Astrocyte of the cerebellum (primary cell): Measurements from ENCODE around the gene PSMD5.

Experiments
- DNase-seq: peaks from one replicate; pipeline ENCODE4 v3.0.0-alpha.2; 2011; ENCODE audit warnings: low read depth
- H3K4me3 ChIP-seq: 2 replicates; pipeline ENCODE4 v1.5.1; 2011; ENCODE audit warnings: mild to moderate bottlenecking, low read depth, low read length, moderate library complexity
- in situ Hi-C: cut with HindIII; loops from 2 replicates; pipeline ENCODE4 v1.10.0; 2017; ENCODE audit warnings: low sequenced_read_pairs
- TF ChIP-seq, protein P1 (sequence below): IDR thresholded peaks from 2 replicates; pipeline ENCODE4 v1.5.1; 2012; ENCODE audit warnings: low read length, low read depth, moderate library complexity, mild to moderate bottlenecking; ENCODE audit errors: missing control alignments

The PSMD5 gene

DNA sequence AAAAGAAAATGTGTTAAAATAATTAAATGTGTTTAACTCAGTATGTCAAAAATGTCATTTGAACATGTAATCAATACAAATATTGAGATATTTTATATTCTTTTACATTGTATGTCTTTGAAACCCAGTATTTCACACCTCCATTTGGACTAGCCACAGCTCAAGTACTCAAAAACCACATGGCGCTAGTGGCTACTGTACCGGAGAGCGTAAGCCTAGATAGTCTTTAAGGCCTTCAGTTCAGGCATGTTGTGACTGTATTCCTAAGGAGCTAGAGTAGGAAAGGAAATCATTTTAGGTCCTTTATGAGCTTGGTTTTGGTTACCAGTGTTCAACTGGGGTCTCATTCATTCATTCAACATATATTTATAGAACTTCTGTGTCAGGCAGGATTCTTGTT lies 62.4 kb downstream of the PSMD5 start:
- TF ChIP-seq, protein P1, sequence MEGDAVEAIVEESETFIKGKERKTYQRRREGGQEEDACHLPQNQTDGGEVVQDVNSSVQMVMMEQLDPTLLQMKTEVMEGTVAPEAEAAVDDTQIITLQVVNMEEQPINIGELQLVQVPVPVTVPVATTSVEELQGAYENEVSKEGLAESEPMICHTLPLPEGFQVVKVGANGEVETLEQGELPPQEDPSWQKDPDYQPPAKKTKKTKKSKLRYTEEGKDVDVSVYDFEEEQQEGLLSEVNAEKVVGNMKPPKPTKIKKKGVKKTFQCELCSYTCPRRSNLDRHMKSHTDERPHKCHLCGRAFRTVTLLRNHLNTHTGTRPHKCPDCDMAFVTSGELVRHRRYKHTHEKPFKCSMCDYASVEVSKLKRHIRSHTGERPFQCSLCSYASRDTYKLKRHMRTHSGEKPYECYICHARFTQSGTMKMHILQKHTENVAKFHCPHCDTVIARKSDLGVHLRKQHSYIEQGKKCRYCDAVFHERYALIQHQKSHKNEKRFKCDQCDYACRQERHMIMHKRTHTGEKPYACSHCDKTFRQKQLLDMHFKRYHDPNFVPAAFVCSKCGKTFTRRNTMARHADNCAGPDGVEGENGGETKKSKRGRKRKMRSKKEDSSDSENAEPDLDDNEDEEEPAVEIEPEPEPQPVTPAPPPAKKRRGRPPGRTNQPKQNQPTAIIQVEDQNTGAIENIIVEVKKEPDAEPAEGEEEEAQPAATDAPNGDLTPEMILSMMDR, result no peak
- H3K4me3 ChIP-seq, result no peak overlapping the region
- DNase-seq, result no peak
- in situ Hi-C loops, result no loop called here

DNA sequence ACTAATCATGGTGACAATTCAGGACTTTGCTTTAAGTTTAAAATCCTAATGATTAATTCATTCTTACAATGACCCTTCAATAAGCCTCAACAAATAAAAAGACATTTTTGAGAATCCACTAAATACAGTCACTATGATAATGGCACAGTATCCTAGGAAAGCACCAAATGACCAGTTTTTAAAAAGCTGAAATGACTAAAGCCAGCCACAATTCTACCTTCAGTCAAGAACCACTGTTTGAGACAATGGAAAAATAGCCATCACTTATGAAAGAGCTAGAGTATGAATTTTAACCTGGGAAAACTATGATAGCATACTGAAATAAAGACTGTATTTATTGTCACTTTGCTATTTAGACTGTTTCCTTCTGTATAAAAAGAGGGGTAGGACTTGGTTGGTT lies 63.5 kb downstream of the PSMD5 start:
- in situ Hi-C loops, result no loop called here
- H3K4me3 ChIP-seq, result no peak overlapping the region
- no peak for DNase-seq
- TF ChIP-seq, protein P1, result no peak

DNA sequence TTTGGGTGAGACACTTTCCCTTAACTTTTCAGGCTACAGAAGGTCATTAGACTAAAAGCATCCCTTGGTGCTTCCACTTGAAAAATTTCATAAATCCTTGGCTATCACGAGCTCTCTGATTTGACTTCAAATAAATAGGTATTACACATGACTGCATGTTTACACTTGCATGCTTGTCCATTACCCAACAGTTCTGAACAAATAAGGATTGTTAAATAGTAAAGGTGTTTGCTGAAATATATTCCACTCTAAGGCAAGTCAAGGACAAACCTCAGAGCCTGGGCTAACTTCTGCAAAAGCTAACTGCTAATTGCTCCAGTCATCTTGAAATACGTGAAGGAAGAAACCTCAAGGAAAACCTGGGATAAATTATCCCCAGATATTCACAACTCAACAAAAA lies 64.0 kb downstream of the PSMD5 start:
- no peak for DNase-seq
- no peak overlapping the region for H3K4me3 ChIP-seq
- TF ChIP-seq, protein P1, result no peak
- in situ Hi-C loops, result no loop called here

DNA sequence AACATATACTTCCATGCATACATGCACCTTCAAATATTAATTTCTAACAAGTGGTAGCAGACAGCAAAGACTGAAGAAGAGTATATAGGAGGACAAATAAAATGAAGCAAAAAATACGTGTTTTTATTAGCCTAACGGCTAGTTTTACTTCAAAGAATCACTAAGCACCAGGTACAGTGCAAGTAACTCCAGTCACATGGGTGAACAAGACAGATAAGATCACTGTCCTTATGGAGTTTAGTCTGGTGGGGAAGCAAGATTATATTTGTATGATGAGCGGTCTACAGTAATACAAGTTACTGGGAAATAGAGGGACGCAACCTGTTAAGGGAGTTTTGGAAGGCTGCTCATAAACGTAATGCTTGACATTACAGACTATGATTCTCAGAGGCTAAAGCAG lies 65.5 kb downstream of the PSMD5 start:
- H3K4me3 ChIP-seq, result no peak overlapping the region
- TF ChIP-seq, protein P1, result no peak
- no peak for DNase-seq
- in situ Hi-C loops, result no loop called here

DNA sequence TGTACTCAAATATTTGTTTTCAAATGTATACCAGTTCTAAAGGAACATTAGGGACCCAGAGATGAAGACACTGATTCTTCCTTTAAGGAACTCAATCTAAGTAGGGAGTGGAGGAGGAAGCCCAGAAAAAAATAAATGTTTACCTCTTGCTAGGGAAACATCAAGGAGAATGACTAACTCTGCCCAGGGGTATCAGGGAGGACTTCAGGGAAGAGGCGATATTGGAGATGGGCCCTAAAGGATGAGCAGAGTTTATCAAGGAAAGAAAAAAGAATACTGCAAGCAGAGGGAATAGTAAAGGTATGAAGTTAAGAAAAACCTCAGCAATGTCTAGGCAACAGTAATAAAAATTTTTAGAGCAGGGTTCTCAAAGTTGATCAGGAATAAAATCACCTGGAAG lies 65.9 kb downstream of the PSMD5 start:
- DNase-seq, result no peak
- TF ChIP-seq, protein P1, result no peak
- no peak overlapping the region for H3K4me3 ChIP-seq
- in situ Hi-C loops, result no loop called here

DNA sequence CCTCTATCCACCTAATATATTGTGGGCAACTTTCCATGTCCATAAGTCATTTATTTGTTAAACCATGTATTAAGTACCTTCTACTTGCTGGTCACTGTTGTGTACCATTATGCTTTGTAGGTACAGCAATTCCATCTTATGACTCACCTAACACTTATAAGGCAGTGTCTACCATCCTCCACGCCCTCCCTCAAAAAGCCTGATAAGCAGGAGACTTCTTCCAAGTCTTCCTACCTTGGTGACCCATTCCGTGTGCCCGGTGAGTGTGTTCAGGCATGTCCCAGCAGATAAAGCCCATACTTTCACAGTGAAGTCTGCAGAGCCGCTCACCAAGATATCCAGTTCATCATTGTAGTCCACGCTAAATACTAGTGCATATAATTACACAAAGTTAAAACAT lies 66.9 kb downstream of the PSMD5 start:
- TF ChIP-seq, protein P1, result no peak
- DNase-seq, result no peak
- in situ Hi-C loops, result no loop called here
- no peak overlapping the region for H3K4me3 ChIP-seq

DNA sequence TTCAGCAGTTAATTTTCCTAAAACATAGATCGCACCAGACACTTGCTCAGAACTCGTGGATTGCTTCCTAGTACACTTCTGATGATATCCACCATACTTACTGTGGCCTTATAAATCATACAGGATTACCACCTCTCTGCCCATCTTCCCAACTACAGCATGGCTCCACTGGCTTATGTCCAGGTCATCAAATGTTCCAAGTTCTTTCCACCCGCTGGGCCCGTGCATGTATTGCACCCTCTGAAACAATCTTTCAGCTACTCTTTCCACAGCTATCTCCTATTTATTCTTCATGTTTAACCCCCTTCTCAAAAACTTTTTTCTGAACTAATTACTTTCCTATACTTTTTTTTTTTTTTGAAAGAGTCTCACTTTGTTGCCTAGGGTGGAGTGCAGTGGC lies 68.0 kb downstream of the PSMD5 start:
- no peak overlapping the region for H3K4me3 ChIP-seq
- DNase-seq, result no peak
- TF ChIP-seq, protein P1, result no peak
- in situ Hi-C loops, result no loop called here
